Melanocyte of skin (primary cell): Measurements from ENCODE around the gene DNAJB11. TPM values are rescaled to one million over a fixed set of nuclear protein-coding genes. Genes with fewer than 3 reads are reported as not detected.

Experiments
- small RNA-seq, 2 donors: library from RNA; depleted of rRNA; stranded (forward); fragments of <200 nt; gene quantifications; one replicate each; pipeline ENCODE3, GENCODE V24; 2012
- total RNA-seq, 2 donors: library from RNA; depleted of rRNA; stranded (reverse); fragments of >200 nt; gene quantifications; 2 replicates each; pipeline ENCODE4 v1.2.3, GENCODE V29; 2012

Gene DNAJB11
- total RNA-seq: 10 to 100 TPM; 42.7 to 62.3 TPM

GRCh38 chr3:186570096-186570940 is at the start of gene DNAJB11:
Gene DNAJB11 (plus strand): TSS chr3:186570720. CDS start chr3:186570898, 178 bp downstream.

DNA sequence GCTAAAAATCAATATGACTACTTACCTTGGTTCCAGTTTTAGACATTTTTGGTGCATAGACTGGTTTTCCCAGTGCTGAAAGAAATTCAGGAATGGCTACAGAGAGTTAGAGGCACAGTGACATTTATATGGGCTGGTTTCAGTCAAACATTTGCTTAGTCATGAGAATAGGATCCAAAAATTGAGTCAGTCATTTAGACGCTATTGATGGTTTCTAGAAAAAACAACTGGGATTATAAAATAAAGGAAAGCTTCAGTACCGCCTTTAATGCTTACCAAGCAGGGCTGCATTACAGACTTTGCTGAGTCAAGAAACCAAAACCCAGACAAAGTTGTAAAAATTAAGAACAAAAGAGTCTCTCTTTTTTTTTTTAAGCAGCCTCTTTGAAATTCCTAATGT is 26.2 kb upstream of the DNAJB11 start, which contains the start of gene CRYGS:
Gene CRYGS (minus strand): TSS at position 100 of the 400 bp plus-strand sequence. CDS start 54 bp downstream, at position 46.

GRCh38 chr3:186567072-186567921 is 3.2 kb upstream of the DNAJB11 start, which contains the start of gene TBCCD1:
Gene TBCCD1 (minus strand): TSS chr3:186567339. CDS start chr3:186564329, 3,010 bp downstream.

DNA sequence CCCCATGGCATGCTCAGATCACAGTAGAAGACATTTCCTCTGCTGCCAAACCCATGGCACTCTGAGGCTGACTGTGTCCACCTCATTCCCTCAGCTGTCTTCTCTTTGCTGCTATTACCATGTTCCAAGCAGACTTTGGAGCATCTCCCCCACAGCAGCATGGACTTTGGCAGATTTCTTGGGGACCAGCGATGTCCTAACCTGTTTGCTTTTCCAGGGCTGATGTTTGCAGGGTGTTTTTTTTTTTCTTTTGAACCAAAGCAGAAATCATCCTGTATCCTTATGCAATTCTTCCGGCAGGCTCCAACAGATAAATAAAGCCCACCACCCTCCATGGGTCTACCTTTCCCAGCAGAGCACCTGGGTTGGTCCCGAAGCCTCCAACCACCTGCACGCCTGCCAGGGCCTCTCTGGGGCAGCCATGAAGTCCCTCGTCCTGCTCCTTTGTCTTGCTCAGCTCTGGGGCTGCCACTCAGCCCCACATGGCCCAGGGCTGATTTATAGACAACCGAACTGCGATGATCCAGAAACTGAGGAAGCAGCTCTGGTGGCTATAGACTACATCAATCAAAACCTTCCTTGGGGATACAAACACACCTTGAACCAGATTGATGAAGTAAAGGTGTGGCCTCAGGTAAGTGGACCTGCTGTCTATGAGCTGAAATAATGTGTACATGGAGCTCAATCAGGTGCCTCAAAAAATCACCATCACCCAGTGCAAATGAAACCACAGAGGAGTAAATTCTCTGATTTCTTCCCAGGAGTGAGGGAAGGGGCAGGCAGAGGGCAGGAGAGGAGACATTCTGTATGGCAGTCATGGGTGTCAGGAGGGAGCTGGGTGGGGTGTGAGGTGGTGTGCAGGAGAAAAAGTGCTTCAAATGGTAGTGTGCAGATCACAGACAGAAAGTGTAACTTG is 42.5 kb downstream of the DNAJB11 start, which contains the start of gene AHSG:
Gene AHSG (plus strand): TSS at position 340 of the 916 bp plus-strand sequence. CDS start 82 bp downstream, at position 422.

Small RNAs within 50 kb of the gene (small RNA-seq; reads per million reads assigned to genes)
- gene RF00017: 0 reads per million in 2 donors

Other genes with a start within 250 kb of the DNAJB11 start
- gene DGKG, start 208.5 kb upstream of the DNAJB11 start, total RNA-seq: 10 to 100 TPM in 1 of 2 donors, 1 to 10 TPM in 1; 6.0 to 11.7 TPM
- 1 to 10 TPM; 1.0 to 2.3 TPM for gene CRYGS, start 26.3 kb upstream of the DNAJB11 start, total RNA-seq
- 10 to 100 TPM; 16.5 to 22.6 TPM for gene TBCCD1, start 3.4 kb upstream of the DNAJB11 start, total RNA-seq
- not detected for gene AHSG, start 42.3 kb downstream of the DNAJB11 start, total RNA-seq
- not detected for gene FETUB, start 69.7 kb downstream of the DNAJB11 start, total RNA-seq
- gene HRG, start 95.3 kb downstream of the DNAJB11 start, total RNA-seq: not detected
- gene KNG1, start 146.6 kb downstream of the DNAJB11 start, total RNA-seq: not detected
- gene EIF4A2, start 212.9 kb downstream of the DNAJB11 start, total RNA-seq: 100 to 1,000 TPM; 373 to 375 TPM
- 10 to 100 TPM; 25.8 to 63.3 TPM for gene RFC4, start 235.8 kb downstream of the DNAJB11 start, total RNA-seq